Measurements from ENCODE around the gene NTSR1. TPM values are rescaled to one million over a fixed set of nuclear protein-coding genes. Genes with fewer than 3 reads are reported as not detected.

The NTSR1 gene
- total and polyA plus RNA-seq, 2 experiments from 2014 or later = 0.15 to 1.4 TPM

- TF ChIP-seq CTCF (conservative IDR thresholded peaks at IDR 0.05; ENCODE audit: low read depth in 2 of 2) (no peak), ZNF462 (CRISPR knock-in tag; IDR thresholded peaks at IDR 0.05) (no peak), EZH2phosphoT487 (IDR thresholded peaks at IDR 0.05; ENCODE audit: unreplicated experiment) (no peak), EZH2 (IDR thresholded peaks at IDR 0.05; ENCODE audit: low read depth, unreplicated experiment) (no peak), JUNB (IDR thresholded peaks at IDR 0.05; ENCODE audit: unreplicated experiment) (no peak), STAT1 (IDR thresholded peaks at IDR 0.05; ENCODE audit: unreplicated experiment) (no peak), POLR2AphosphoS5 (IDR thresholded peaks at IDR 0.05; ENCODE audit: low read depth) (no peak), ZNF114 (CRISPR knock-in tag; IDR thresholded peaks at IDR 0.05) (no peak), CREB1 (CRISPR knock-in tag; IDR thresholded peaks at IDR 0.05; ENCODE audit: low read depth) (no peak), ETS1 (IDR thresholded peaks at IDR 0.05) (no peak), REST (IDR thresholded peaks at IDR 0.05; ENCODE audit: unreplicated experiment) (no peak), NANOG (IDR thresholded peaks at IDR 0.05; ENCODE audit: borderline replicate concordance) (no peak), ZNF331 (CRISPR knock-in tag; IDR thresholded peaks at IDR 0.05; ENCODE audit: low read depth) (no peak)
- Histone ChIP-seq H2AFZ (no peak overlapping the region), H3K4me1 (ENCODE audit: insufficient read depth) (no peaks in the 10 kb centered on the region), H3K4me3 (no peak overlapping the region), H3K9me2 (ENCODE audit: insufficient read depth) (no peaks in the 10 kb centered on the region), H3K27ac (ENCODE audit: low read depth) (no peak overlapping the region), H3K79me2 (replicated peaks; ENCODE audit: insufficient read depth) (no peaks in the 10 kb centered on the region), H3K4me2 (no peak overlapping the region), H3K27me3 (ENCODE audit: insufficient read depth) (no peaks in the 10 kb centered on the region), H3F3A (replicated peaks; ENCODE audit: low read depth) (no peaks in the 10 kb centered on the region), H4K20me1 (replicated peaks; ENCODE audit: insufficient read depth) (no peaks in the 10 kb centered on the region), H3K36me3 (ENCODE audit: insufficient read depth) (no peaks in the 10 kb centered on the region)
- Mint-ChIP-seq H3K27me3 (ENCODE audit: insufficient read depth, low read depth, poor library complexity) (peaks cover 6% of the 10 kb centered on the region), H3K27ac (no peak overlapping the region), H3K9me3 (no peaks in the 10 kb centered on the region), H3K36me3 (ENCODE audit: low read depth) (no peaks in the 10 kb centered on the region), H3K4me1 (no peaks in the 10 kb centered on the region), H3K4me3 (no peak overlapping the region)
- ATAC-seq (no peak), DNase-seq (ENCODE audit: low spot score) (no peak)
These were observed 11.6 kb upstream of the NTSR1 start for GRCh38 chr20:62696989-62697388.

Data from GM23338 (cell line).